ENCODE results near the gene ATG7. TPM values are rescaled to one million over a fixed set of nuclear protein-coding genes. Genes with fewer than 3 reads are reported as not detected.
"Not testable (repeated sequence)": the region's sequence is repeated elsewhere in the genome, so short reads cannot be mapped to it uniquely, and the experiment has no call there.

ATG7 gene
- total RNA-seq, 4 donors from 2014 or later: 54.8 to 126 (median 100) TPM

- no peak overlapping the region for H3K27ac ChIP-seq
- TF ChIP-seq POLR2A (IDR thresholded peaks at IDR 0.05): no peak
- no peak for TF ChIP-seq CTCF (IDR thresholded peaks at IDR 0.05)
- H3K9me3 ChIP-seq: no peaks in the 10 kb centered on the region
- intact Hi-C loops (cut with DNase I; ENCODE audit: low total_unique reads): no loop called here
- no peaks in the 10 kb centered on the region for H3K36me3 ChIP-seq
- H3K4me1 ChIP-seq: no peaks in the 10 kb centered on the region
- DNase-seq: no peak
- no peak overlapping the region for H3K4me3 ChIP-seq
- no peaks in the 10 kb centered on the region for H3K27me3 ChIP-seq
Measured at GRCh38 chr3:11405323-11405722, 133.1 kb downstream of the ATG7 start.

DNA sequence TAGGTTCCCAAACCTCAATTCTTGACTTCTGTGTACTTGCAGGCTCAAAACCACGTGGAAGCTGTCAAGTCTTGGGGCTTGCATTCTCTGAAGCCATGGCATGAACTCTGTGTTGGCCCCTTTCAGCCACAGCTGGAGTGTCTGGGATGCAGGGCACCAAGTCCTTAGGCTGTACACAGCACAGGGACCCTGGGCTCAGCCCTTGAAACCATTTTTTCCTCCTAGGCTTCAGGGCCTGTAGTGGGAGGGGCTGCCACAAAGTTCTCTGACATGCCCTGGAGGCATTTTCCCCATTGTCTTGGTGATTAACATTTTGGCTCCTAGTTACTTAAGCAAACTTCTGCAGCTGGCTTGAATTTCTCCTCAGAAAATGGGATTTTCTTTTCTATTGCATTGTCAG, 135.4 kb downstream of the ATG7 start:
- H3K27me3 ChIP-seq: no peaks in the 10 kb centered on the region
- H3K4me1 ChIP-seq: no peaks in the 10 kb centered on the region
- TF ChIP-seq CTCF (IDR thresholded peaks at IDR 0.05) (no peak), POLR2A (IDR thresholded peaks at IDR 0.05) (no peak)
- no peak overlapping the region for H3K4me3 ChIP-seq
- H3K36me3 ChIP-seq: no peaks in the 10 kb centered on the region
- no peaks in the 10 kb centered on the region for H3K9me3 ChIP-seq
- intact Hi-C loops (cut with DNase I; ENCODE audit: low total_unique reads): no loop called here
- no peak overlapping the region for H3K27ac ChIP-seq
- DNase-seq: no peak

DNA sequence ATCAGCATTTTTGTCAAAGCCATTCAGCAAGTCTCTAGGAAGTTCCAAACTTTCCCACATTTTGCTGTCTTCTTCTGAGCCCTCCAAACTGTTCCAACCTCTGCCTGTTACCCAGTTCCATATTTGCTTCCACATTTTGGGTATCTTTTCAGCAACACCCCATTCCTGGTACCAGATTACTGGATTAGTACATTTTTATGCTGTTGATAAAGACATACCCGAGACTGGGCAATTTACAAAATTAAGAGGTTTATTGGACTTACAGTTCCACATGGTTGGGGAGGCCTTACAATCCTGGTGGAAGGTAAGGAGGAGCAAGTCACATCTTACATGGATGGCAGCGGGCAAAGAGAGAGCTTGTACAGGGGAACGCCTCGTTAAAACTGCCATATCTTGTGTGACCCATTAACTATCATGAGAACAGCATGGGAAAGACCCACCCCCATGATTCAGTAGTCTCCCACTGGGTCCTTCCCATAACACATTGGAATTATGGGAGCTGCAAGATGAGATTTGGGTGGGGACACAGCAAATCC, 136.2 kb downstream of the ATG7 start:
- H3K4me3 ChIP-seq; H3K27ac ChIP-seq; DNase-seq; intact Hi-C loops (cut with DNase I; ENCODE audit: low total_unique reads); H3K4me1 ChIP-seq; H3K27me3 ChIP-seq; H3K36me3 ChIP-seq; H3K9me3 ChIP-seq: not testable (repeated sequence)

GRCh38 chr3:11410564-11410963, 138.4 kb downstream of the ATG7 start:
- Histone ChIP-seq H3K27me3 (no peaks in the 10 kb centered on the region), H3K27ac (no peak overlapping the region), H3K4me3 (no peak overlapping the region), H3K4me1 (no peaks in the 10 kb centered on the region), H3K36me3 (no peaks in the 10 kb centered on the region), H3K9me3 (peaks cover 0 to 2% of the 10 kb centered on the region in 2 donors)
- TF ChIP-seq POLR2A (IDR thresholded peaks at IDR 0.05) (no peak), CTCF (IDR thresholded peaks at IDR 0.05) (no peak)
- intact Hi-C loops (cut with DNase I; ENCODE audit: low total_unique reads): no loop called here
- DNase-seq: no peak

DNA sequence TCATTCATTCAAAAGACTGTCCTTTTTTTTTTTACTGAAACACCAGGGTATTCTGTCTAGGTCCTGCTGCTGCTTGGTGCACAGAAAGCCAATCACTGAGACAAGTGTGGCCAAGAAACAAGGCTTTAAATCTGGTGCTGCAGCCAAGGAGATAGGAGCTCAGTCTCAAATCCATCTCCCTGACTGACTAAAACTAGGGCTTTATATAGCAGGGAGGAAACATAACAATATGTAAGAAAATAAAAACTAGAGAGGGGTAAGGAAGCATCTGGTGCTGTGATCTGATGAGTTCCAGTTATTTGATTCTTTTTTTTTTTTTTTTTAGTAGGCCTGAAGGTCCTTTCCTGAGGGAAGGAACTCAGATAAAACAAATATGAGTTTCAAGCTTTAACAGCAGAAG, 139.8 kb downstream of the ATG7 start:
- TF ChIP-seq CTCF (IDR thresholded peaks at IDR 0.05) (no peak), POLR2A (IDR thresholded peaks at IDR 0.05) (no peak)
- Histone ChIP-seq H3K27ac (no peak overlapping the region), H3K9me3 (peaks cover 0 to 2% of the 10 kb centered on the region in 2 donors), H3K4me3 (no peak overlapping the region), H3K36me3 (no peaks in the 10 kb centered on the region), H3K4me1 (no peaks in the 10 kb centered on the region), H3K27me3 (no peaks in the 10 kb centered on the region)
- intact Hi-C loops (cut with DNase I; ENCODE audit: low total_unique reads): no loop called here
- DNase-seq: no peak

DNA sequence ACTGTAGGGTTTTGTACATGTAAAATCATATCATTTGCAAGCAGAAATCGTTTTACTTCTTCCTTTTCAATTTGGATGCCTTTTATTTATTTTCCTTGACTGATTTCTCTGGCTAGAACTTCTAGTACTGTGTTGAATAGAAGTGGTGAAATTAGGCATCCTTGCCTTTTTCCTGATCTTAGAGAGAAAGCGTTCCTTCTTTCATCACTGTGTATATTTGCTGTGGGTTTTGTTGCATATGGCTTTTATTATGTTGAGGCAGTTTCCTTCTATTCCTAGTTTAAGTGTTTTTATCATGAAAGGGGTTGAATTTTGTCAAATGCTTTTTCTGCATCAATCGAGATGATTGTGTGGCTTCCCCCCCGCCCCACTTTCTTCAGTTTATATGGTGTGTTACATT, 140.9 kb downstream of the ATG7 start:
- TF ChIP-seq CTCF (IDR thresholded peaks at IDR 0.05) (no peak), POLR2A (IDR thresholded peaks at IDR 0.05) (no peak)
- Histone ChIP-seq H3K27ac (no peak overlapping the region), H3K4me1 (no peaks in the 10 kb centered on the region), H3K27me3 (no peaks in the 10 kb centered on the region), H3K9me3 (peaks cover 0 to 2% of the 10 kb centered on the region in 2 donors), H3K36me3 (no peaks in the 10 kb centered on the region), H3K4me3 (no peak overlapping the region)
- no peak for DNase-seq
- intact Hi-C loops (cut with DNase I; ENCODE audit: low total_unique reads): no loop called here

Measured in uterus (tissue), 4 donors.